Endodermal cell (in vitro differentiated cells): ENCODE data around the gene UPP2. TPM values are rescaled to one million over a fixed set of nuclear protein-coding genes. Genes with fewer than 3 reads are reported as not detected.

Experiments
- DNase-seq: peaks from one replicate; pipeline ENCODE4 v3.0.0-alpha.2; 2017
- H3K27ac ChIP-seq: 2 replicates; pipeline ENCODE4 v1.5.1; 2013; ENCODE audit warnings: mild to moderate bottlenecking, low read depth, low read length, moderate library complexity
- H3K27me3 ChIP-seq: 2 replicates; pipeline ENCODE4 v1.6.1; 2013; ENCODE audit warnings: mild to moderate bottlenecking, low read length, moderate library complexity; ENCODE audit not compliant: insufficient read depth, control insufficient read depth, poor library complexity, severe bottlenecking
- H3K36me3 ChIP-seq: 2 replicates; pipeline ENCODE4 v1.7.0; 2013; ENCODE audit warnings: mild to moderate bottlenecking, low read length, moderate library complexity; ENCODE audit not compliant: control insufficient read depth, insufficient read depth
- H3K4me1 ChIP-seq: one replicate; pipeline ENCODE4 v1.7.0; 2013; ENCODE audit warnings: low read length; ENCODE audit not compliant: control insufficient read depth, insufficient read depth
- H3K4me3 ChIP-seq: 2 replicates; pipeline ENCODE4 v1.5.1; 2013; ENCODE audit warnings: mild to moderate bottlenecking, low read length, moderate library complexity
- H3K9ac ChIP-seq: 2 replicates; pipeline ENCODE4 v1.6.1; 2013; ENCODE audit warnings: mild to moderate bottlenecking, low read length, moderate library complexity; ENCODE audit not compliant: poor library complexity, severe bottlenecking; ENCODE audit errors: extremely low read depth
- H3K9me3 ChIP-seq: 2 replicates; pipeline ENCODE4 v1.6.1; 2013; ENCODE audit warnings: mild to moderate bottlenecking, low read length, moderate library complexity; ENCODE audit not compliant: control insufficient read depth
- H3K27ac Mint-ChIP-seq: 2 replicates; pipeline ENCODE4 v1.8.0; 2020; ENCODE audit warnings: mixed read lengths
- H3K27me3 Mint-ChIP-seq: 2 replicates; pipeline ENCODE4 v1.8.0; 2021; ENCODE audit warnings: mild to moderate bottlenecking, mixed read lengths; ENCODE audit not compliant: insufficient read depth
- H3K36me3 Mint-ChIP-seq: 2 replicates; pipeline ENCODE4 v1.8.0; 2020; ENCODE audit warnings: low read depth, mixed read lengths
- H3K4me1 Mint-ChIP-seq: 2 replicates; pipeline ENCODE4 v1.8.0; 2020; ENCODE audit warnings: mixed read lengths
- H3K4me3 Mint-ChIP-seq: 2 replicates; pipeline ENCODE4 v1.8.0; 2020; ENCODE audit warnings: mild to moderate bottlenecking, moderate library complexity, mixed read lengths
- H3K9me3 Mint-ChIP-seq: 2 replicates; pipeline ENCODE4 v1.8.0; 2020; ENCODE audit warnings: mild to moderate bottlenecking, mixed read lengths
- CTCF ChIP-seq: fragments of 200-600 bp; sonication (generic); conservative IDR thresholded peaks from 2 replicates; pipeline ENCODE4 v1.5.0; 2021; ENCODE audit warnings: antibody characterized with exemption, mild to moderate bottlenecking
- WGBS, 2 experiments: methylation state at CpG; one replicate each; pipeline versions ENCODE4 v1.1.5 to v1.1.7; 2013; ENCODE audit warnings: missing lambda C conversion rate in 2 of 2, mixed read lengths in 1 of 2; ENCODE audit not compliant: insufficient coverage in 1 of 2, insufficient read length in 1 of 2; 5-methylcytosine and 5-hydroxymethylcytosine counted together
- total RNA-seq, 2 donors: library from RNA; stranded (reverse); fragmentation: NEBNext Ultra II Directional in 1 of 2; extraction: Animal tissue kit (Norgen Biotek cat#: 25700) in 1 of 2; gene quantifications; 2 replicates in 1 of 2; 3 replicates in 1 of 2; pipeline ENCODE4 v1.2.1, GENCODE V29; 2021

The UPP2 gene
- total RNA-seq, 2 donors from 2014 or later = not detected

DNA sequence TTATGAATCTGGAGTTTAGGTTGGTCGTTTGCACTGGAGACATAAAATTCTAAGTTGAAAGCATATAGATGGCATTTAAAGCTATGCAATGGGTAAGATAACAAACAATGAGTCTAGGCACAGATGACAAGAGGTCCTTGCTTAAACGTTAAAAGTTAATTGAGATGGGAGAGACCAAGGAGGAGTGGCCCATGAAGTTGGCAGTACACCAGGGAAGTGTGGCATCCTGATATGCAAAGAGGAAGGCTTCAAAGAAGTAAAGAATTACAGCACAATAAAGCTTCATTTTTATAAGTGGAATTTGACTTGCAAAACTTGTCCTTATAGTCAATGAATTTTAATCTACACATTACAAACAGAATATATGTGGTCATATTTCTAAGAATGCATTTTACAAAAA is 23.2 kb downstream of the UPP2 start:
- DNase-seq = no peak
- H3K27me3 Mint-ChIP-seq = peaks cover 3% of the 10 kb centered on the region
- no peak overlapping the region for H3K9ac ChIP-seq
- H3K4me3 ChIP-seq = no peak overlapping the region
- TF ChIP-seq CTCF = no peak
- H3K27ac ChIP-seq = no peak overlapping the region
- no peaks in the 10 kb centered on the region for H3K27me3 ChIP-seq
- 89 to 93% methylated on average over 2 of the region's 2 CpGs for WGBS, 2 experiments
- peaks cover 10% of the 10 kb centered on the region for H3K4me1 ChIP-seq
- H3K4me1 Mint-ChIP-seq = peaks cover 35% of the 10 kb centered on the region
- H3K36me3 Mint-ChIP-seq = no peaks in the 10 kb centered on the region
- H3K27ac Mint-ChIP-seq = no peak overlapping the region
- H3K36me3 ChIP-seq = no peaks in the 10 kb centered on the region
- H3K9me3 Mint-ChIP-seq = no peaks in the 10 kb centered on the region
- H3K4me3 Mint-ChIP-seq = no peak overlapping the region
- no peaks in the 10 kb centered on the region for H3K9me3 ChIP-seq

DNA sequence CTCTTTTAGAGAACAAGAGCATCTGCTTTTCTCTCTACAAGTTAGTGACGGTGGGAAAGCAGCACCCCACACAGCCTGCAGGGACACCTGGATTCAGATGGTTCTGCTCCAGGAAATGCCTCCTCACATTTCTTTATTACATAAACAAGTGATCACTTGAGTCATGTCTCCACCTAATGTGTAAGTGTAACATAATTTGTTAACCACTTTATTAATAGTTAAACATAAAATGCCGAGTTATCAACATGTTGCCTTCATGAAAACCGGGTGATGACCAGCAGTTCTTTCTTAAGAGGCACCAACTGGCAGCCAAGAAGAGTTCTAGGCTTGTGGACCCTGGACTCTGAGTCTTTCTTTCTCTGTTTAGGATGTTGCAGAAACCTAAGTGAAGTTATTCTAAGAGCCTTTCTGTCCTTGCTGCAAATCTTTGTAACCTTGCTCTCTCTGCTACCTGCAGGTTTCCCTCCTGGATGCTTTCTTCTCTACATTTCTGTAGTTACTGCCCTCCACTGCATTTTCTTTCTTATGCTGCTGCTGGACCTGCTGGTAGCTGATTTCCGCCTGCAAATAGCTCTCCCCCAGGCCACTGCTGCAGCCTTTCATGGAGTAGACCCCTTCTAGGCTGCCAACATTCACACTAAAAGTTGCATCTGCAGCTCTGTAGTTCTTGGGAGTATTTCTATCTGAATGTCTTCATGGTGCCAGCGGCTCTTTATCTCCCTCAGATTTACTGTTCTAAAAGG is 24.3 kb downstream of the UPP2 start:
- Histone ChIP-seq H3K4me3 (no peak overlapping the region), H3K9me3 (no peaks in the 10 kb centered on the region), H3K27me3 (no peaks in the 10 kb centered on the region), H3K27ac (no peak overlapping the region), H3K4me1 (peaks cover 11% of the 10 kb centered on the region), H3K9ac (no peak overlapping the region), H3K36me3 (no peaks in the 10 kb centered on the region)
- H3K27ac Mint-ChIP-seq = no peak overlapping the region
- WGBS, 2 experiments = 85 to 92% methylated on average over 4 to 5 of the region's 5 CpGs
- TF ChIP-seq CTCF = no peak
- H3K4me1 Mint-ChIP-seq = peaks cover 33% of the 10 kb centered on the region
- H3K9me3 Mint-ChIP-seq = no peaks in the 10 kb centered on the region
- H3K27me3 Mint-ChIP-seq = peaks cover 3% of the 10 kb centered on the region
- DNase-seq = no peak
- H3K4me3 Mint-ChIP-seq = no peak overlapping the region
- H3K36me3 Mint-ChIP-seq = no peaks in the 10 kb centered on the region

GRCh38 chr2:158127380-158127804 is 25.7 kb downstream of the UPP2 start:
- Mint-ChIP-seq H3K27me3 (peaks cover 3% of the 10 kb centered on the region), H3K27ac (no peak overlapping the region), H3K36me3 (no peaks in the 10 kb centered on the region), H3K9me3 (no peaks in the 10 kb centered on the region), H3K4me1 (peaks cover 46% of the 10 kb centered on the region), H3K4me3 (no peak overlapping the region)
- no peak for DNase-seq
- Histone ChIP-seq H3K9me3 (no peaks in the 10 kb centered on the region), H3K36me3 (no peaks in the 10 kb centered on the region), H3K27ac (no peak overlapping the region), H3K27me3 (no peaks in the 10 kb centered on the region), H3K4me3 (peak overlapping the region; percentile 6), H3K9ac (no peak overlapping the region), H3K4me1 (peaks cover 21% of the 10 kb centered on the region)
- no peak for TF ChIP-seq CTCF
- 77 to 80% methylated on average over 1 of the region's 1 CpG for WGBS, 2 experiments
